Subcutaneous adipose tissue (tissue), 4 donors: Measurements from ENCODE around the gene ASCC2. TPM values are rescaled to one million over a fixed set of nuclear protein-coding genes. Genes with fewer than 3 reads are reported as not detected.

Source experiments
- total RNA-seq, 4 donors: library from RNA; depleted of rRNA; stranded (reverse); fragments of >200 nt; gene quantifications; one replicate each; pipeline ENCODE4 v1.1.0, GENCODE V29; 2016
- TF ChIP-seq, protein P1 (sequence below): fragments of 450-650 bp; IDR thresholded peaks from one replicate; pipeline ENCODE4 v1.5.1; 2016; ENCODE audit warnings: low read depth, mild to moderate bottlenecking, control low read depth, antibody characterized with exemption, moderate library complexity

Gene ASCC2
- total RNA-seq, 4 donors from 2014 or later = 37.7 to 113 (median 64.8) TPM

DNA sequence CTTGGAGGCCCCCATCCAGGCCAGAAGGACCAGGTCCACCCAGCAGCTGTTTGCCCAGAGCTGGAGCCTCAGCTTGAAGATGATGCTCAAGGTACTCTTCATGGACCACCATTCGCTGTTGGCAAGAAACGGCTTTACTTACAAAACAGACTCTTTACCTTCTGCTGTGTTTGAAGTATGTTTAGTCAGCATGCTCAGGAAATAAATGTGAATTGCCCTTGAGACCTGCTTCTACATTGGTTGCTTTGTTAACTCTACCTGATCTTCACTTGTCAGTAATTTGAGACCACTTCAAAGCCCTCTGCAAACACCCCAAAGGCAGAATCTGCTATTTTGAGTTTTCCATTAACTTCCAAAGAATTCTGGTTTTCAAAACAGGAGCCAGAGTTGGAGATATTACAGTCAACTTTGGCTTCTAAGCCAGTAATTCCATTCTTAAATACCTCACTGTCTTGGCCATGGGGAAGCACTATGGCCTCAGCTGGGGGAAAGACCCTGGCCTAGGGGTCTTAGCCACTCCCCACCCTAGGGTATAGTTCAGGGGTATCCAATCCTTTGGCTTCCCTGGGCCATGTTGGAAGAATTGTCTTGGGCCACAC, 68.3 kb downstream of the ASCC2 start:
- TF ChIP-seq, protein P1, sequence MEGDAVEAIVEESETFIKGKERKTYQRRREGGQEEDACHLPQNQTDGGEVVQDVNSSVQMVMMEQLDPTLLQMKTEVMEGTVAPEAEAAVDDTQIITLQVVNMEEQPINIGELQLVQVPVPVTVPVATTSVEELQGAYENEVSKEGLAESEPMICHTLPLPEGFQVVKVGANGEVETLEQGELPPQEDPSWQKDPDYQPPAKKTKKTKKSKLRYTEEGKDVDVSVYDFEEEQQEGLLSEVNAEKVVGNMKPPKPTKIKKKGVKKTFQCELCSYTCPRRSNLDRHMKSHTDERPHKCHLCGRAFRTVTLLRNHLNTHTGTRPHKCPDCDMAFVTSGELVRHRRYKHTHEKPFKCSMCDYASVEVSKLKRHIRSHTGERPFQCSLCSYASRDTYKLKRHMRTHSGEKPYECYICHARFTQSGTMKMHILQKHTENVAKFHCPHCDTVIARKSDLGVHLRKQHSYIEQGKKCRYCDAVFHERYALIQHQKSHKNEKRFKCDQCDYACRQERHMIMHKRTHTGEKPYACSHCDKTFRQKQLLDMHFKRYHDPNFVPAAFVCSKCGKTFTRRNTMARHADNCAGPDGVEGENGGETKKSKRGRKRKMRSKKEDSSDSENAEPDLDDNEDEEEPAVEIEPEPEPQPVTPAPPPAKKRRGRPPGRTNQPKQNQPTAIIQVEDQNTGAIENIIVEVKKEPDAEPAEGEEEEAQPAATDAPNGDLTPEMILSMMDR = no peak

DNA sequence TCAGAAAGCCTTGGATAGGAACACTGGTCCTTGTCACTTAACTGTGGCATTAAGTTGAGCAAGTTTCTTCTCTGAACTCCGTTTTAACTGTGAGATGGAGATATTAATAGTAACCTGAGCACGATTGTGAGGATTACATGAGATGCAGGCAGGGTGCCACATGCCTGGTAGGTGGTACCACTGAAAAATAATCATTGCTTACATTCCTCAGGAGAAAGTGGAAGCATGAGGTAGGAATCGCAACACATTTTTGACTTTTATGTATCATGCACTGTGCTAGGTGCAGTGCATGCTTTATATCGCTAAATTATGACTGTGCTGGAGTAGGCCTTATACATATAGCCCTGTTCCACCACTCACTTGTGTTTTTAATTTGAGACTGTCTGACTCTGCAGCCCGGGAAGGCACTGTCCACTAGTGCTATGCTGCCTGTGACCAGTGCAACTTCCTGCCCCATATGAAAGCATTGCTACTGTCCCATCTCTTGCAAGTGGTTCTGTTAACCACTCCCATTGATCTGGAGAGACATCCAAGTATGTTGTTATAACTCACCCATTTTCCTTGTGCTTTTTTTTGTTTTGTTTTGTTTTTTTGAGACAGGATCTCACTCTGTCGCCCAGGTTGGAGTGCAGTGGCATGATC, 69.9 kb downstream of the ASCC2 start:
- TF ChIP-seq, protein P1 = no peak

DNA sequence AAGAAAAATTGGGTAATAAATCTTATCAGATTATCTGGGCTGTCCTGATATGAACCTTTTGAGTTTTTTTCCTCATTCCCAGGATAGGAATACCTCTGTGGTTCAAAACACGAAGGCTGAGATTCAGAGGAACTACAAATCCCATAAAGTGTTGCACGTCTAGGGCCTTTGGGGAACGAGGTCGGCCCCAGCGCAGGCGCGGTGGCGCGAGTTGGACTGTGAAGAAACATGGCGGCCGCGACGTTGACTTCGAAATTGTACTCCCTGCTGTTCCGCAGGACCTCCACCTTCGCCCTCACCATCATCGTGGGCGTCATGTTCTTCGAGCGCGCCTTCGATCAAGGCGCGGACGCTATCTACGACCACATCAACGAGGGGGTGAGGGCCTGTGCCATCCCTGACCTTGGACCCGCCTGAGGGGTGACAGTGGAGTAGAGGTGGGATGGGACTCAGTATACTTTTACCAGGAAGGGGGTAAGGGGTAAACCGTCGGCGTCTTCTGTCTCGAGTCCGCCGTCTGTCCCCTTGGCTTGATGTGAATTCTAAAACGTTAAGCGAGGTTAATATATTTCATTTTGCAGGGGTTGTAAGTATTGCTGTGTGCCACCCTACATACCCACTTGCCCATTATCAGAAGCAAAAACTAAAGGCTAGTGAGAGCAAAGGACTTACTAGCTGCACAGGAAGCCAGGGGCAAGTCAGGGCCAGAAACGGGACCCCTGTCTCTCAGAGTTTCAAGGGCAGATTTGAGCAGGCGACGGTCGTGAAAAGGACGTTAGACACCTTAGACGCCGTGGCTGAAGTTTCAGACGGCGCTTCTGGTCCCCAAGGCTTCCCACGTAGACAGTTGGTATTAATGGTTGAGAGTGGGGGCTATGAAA, 70.7 kb downstream of the ASCC2 start, which contains the start of gene UQCR10:
Gene UQCR10 (plus strand): TSS at position 199 of the 881 bp plus-strand sequence. CDS start 30 bp downstream, at position 229.
- TF ChIP-seq, protein P1 = no peak

DNA sequence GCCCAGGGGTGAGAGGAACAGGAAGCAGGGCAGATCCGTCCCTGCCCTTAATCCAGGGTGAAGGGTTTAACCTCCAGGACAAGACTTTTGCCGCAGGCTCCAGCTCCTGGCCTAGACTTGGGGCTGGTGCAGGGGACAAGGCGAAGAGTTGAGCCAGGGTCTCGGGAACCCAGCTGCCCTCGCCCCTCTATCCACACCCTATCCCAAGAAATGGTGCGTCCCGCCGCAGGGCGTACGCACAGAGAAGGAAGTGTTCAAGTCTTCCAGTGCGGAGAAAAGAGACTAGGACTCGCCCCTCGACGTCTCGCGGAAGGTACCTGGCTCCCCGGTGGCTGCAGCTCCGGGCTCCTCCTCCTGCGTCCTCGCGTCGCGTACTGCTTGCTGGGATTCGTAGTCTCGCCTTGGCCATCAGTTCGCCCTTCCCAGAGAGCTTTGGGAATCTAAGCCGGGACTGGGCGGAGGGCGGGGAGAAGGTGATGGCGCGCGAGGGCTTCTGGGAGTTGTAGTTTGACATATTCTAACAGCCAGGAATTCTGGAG, 71.4 kb downstream of the ASCC2 start, which contains the start of gene ZMAT5:
Gene ZMAT5 (minus strand): TSS at position 376 of the 539 bp plus-strand sequence. CDS start 18,463 bp downstream, outside the sequence.
- TF ChIP-seq, protein P1 = no peak

DNA sequence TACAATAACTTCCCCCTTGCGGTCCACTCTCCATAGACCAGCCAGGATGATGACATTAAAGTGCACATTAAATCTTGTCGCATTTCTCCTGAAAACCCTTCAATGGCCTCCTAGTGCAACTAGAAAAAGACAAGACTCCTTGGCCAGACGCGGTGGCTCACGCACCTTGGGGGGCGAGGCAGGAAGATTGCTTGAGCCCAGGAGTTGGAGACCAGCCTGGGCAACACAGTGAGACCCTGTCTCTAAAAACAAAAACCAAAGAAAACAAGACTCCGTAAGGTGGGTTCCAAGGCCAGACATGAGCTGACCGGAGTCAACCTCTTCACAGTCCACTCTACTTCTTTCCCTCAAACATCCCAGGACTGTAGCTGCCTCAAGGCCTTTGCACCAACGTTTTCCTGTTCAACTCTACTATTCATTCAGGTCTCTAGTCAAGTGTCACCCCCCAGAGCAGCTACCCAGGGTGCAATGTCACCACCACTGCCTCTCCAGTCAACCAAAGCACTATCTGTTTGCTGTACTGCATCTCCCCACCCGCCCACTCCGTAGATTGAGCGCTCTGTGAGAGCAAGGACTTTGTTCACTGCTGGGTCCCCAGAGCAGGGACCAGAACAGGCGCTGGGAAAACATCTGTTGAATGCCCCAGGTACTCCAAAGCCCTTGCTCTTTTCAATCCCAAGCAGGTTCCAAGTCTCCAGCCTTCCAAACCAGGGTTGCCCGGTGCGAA, 72.0 kb downstream of the ASCC2 start:
- TF ChIP-seq, protein P1 = no peak

DNA sequence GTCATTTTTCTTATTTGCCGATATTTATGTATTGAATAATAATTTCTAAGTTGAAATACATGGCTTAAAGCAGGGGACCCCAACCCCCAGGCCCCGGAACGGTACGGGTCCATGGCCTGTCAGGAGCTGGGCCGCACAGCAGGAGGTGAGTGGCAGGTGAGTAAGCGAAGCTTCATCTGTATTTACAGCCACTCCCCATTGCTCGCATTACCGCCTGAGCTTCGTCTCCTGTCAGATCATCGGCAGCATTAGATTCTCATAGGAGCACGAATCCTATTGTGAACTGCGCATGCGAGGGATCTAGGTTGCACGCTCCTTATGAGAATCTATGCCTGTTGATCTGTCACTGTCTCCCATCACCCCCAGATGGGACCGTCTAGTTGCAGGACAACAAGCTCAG, 75.8 kb downstream of the ASCC2 start:
- TF ChIP-seq, protein P1 = no peak
